Activated CD8-positive, alpha-beta memory T cell treated with anti-CD3 and anti-CD28 coated beads, Interleukin-2, amount 50 U/mL, for 1 hour (primary cell): ENCODE results near the gene NPL.

Experiments
- DNase-seq: peaks from one replicate; pipeline ENCODE4 v3.0.0-alpha.2; 2020; ENCODE audit errors: extremely low read depth

Gene NPL

DNA sequence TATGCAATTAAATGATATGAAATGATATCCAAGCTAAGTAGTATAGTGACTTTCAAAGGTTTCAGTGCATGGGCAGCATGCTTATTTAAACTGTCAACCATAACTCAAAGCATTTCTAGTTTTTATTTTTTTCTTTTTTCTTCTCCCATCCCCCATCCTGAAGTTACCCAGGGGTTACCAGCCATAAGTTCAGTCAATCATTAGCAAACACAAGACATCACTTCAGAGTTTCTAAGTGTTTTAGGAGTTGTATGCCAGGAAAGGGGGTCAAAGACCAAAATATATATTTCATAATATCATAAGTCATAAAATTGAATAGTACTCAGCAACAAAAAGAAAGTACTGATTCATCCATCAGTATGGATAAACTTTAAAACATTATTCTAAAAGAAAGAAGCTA is 78.3 kb downstream of the NPL start:
- no peak for DNase-seq

DNA sequence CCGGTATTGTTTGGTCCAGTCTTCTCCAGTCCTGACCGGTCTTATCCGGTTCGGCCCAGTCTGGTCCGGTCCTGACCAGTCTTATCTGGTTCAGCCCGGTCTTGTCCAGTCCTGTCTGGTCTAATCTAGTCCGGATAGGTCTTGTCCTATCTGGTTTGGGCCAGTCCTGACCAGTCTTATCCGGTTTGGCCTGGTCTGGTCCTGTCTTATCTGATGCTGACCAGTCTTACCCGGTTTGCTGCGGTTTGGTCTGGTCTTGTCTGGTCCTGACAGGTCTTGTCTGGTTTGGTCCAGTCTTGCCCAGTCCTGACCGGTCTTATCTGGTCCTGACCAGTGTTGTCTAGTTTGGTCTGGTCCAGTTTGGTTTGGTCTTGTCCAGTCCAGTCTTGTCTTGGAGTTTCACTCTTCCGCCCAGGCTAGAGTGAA is 79.7 kb downstream of the NPL start:
- DNase-seq: no peak

DNA sequence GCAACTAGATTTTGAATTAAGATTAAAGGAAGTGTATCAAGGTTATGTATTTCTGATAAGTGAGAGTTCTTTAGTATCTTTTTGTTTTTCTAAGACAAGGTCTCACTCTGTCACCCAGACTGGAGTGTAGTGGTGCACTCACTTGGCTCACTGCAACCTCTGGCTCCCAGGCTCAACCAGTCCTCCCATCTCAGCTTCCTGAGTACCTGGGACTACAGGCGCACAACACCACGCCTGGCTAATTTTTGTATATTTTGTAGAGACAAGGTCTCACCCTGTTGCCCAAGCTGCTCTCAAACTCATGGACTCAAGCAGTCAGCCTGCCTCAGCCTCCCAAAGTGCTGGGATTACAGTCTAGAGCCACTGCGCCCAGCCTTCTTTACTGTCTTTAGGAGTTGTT is 83.3 kb downstream of the NPL start:
- DNase-seq: no peak

DNA sequence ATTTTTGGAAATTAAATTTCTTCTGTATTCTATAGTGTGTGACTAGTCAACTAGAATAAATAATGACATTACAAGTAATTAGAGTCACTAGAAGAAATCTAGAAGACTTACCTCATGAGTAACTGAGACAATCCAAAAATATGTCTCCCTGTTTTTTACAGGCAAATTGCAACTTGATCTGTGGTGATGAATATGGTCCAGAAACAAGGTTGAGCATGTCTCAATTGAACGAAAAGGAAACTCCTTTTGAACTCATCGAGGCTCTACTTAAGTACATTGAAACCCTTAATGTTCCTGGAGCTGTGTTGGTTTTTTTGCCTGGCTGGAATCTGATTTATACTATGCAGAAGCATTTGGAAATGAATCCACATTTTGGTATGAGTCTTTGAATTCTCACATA is 86.3 kb downstream of the NPL start:
- DNase-seq: no peak

DNA sequence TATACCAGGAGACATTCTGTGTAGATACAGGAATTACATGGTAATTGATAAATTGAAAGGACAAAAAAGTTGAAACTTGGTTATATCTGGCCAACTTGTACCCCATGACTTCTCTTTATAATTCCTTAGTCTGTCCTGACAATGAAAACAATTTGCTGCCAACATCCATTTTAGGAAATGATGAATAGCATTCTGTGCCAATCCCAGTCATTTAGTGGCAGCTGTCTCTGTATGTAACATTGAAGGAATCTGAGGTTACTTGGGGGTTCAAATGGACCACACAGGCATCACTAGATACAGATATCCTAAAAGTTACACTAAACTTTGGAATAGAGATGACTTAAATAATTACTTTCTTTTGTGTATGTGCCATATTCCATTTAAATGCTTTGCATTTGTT is 87.8 kb downstream of the NPL start:
- no peak for DNase-seq

DNA sequence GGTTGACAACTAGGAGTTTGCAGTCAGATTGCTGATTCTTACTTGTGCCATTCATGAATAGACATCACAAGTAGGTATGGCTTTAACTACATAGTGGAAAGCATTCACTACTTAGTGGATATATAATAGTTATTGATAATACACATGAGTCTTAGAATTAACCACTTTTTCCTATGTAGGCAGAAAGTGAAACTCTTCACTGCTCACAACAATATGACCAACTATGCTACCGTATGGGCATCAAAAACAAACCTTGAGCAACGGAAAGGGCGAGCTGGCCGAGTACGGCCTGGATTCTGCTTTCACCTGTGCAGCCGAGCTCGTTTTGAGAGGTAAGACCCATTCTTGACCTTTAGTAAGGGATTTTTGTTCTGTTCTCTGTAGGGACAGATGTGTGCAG is 88.3 kb downstream of the NPL start:
- no peak for DNase-seq
